Activated T-cell treated with anti-CD3 and anti-CD28 coated beads for 24 hours (primary cell): Measurements from ENCODE around the gene MEAF6.
"Not testable (repeated sequence)": the region's sequence is repeated elsewhere in the genome, so short reads cannot be mapped to it uniquely, and the experiment has no call there.

Source experiments
- DNase-seq: peaks from one replicate; pipeline ENCODE4 v3.0.0-alpha.2; 2020; ENCODE audit warnings: low read depth

MEAF6 gene

DNA sequence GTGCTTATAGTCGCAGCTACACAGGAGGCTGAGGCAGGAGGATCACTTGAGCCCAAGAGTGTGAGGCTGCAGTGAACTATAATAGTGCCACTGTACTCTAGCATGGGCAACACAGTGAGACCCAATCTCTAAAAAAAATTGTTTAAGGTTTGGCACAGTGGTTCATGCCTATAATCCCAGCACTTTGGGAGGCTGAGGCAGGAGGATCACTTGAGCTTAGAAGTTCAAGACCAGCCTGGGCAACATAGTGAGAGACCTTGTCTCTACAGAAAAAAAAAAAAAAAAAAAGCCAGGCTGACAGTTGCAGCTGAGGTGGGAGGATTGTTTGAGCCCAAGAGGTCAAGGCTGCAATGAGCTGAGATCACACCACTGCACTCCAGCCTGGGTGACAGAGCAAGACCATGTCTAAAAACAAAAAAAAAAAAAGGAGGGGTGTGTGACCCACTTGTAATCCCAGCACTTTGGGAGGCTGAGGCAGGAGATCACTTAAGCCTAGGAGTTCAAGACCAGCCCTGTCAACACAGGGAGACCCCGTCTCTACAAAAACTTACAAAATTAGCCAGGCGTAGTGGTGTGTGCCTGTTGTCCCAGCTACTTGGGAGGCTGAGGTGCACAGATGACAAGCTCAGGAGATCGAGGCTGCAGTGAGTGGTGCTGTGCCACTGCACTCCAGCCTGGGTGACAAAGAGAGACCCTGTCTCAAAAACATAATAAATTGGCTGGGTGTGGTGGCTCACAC lies 18.0 kb upstream of the MEAF6 start:
- not testable (repeated sequence) for DNase-seq

DNA sequence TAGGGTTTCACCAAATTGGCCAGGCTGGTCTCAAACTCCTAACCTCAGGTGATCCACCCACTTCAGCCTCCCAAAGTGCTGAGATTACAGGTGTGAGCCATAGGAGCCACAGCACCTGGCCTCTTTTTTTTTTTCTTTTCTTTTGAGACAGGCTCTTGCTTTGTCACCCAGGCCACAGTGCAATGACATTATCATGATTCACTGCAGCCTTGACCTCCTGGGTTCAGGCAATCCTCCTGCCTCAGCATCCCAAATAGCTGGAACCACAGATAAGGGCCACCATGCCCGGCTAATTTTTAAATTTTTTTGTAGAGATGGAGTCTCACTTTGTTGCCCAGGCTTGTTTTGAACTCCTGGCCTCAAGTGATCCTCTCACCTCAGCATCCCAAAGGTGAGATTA lies 15.3 kb upstream of the MEAF6 start:
- not testable (repeated sequence) for DNase-seq

DNA sequence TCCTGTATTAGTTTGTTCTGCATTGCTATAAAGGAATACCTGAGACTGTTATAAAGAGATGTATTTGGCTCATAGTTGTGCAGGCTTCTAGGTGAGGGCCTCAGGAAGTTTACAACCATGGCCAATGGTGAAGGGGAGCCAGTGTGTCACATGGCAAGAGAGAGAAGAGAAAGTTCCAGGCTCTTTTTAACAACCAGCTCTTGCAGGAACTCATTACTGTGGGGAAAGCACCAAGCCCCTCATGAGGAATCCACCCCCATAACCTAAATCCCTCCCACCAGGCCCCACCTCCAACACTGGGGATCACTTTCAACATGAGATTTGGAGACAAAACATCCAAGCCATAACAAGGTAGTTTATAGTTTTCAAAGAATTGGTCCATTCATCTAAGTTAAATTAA lies 5.0 kb upstream of the MEAF6 start:
- no peak for DNase-seq

DNA sequence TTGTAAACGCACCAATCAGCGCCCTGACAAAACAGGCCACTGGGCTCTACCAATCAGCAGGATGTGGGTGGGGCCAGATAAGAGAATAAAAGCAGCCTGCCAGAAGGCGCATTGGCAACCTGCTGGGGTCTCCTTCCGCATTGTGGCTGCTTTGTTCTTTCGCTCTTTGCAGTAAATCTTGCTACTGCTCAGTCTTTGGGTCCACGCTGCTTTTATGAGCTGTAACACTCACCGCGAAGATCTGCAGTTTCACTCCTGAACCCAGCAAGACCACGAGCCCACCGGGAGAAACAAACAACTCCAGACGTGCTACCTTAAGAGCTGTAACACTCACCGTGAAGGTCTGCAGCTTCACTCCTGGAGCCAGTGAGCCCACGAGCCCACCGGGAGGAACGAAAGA lies 4.4 kb upstream of the MEAF6 start:
- peak; percentile 36 for DNase-seq

DNA sequence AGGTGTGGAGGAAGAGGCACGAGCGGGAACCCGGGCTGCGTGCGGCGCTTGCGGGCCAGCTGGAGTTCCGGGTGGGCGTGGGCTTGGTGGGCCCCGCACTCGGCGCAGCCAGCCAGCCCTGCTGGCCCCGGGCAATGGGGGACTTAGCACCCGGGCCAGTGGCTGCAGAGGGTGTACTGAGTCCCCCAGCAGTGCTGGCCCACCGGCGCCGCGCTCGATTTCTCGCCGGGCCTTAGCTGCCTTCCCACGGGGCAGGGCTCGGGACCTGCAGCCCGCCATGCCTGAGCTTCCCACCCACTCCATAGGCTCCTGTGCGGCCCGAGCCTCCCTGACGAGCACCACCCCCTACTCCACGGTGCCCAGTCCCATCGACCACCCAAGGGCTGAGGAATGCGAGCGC lies 3.7 kb upstream of the MEAF6 start:
- DNase-seq: not testable (repeated sequence)

DNA sequence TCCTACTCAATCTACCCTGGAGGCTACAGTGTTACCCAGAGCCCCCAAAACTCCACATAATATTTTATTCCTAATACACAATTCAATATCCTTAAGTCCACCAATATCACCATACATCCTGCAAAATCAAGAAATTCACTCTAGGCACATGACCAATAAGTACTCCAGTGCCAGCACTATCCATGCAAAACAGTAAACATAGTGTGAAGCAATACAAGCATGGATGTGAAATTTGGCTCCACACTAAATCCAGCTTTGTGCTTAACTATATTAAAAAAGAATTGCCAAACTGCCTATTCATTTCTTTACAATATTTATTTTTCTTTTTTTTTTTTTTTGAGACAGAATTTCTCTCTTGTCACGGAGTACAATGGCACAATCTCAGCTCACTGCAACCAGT lies 3.0 kb upstream of the MEAF6 start:
- DNase-seq: no peak

DNA sequence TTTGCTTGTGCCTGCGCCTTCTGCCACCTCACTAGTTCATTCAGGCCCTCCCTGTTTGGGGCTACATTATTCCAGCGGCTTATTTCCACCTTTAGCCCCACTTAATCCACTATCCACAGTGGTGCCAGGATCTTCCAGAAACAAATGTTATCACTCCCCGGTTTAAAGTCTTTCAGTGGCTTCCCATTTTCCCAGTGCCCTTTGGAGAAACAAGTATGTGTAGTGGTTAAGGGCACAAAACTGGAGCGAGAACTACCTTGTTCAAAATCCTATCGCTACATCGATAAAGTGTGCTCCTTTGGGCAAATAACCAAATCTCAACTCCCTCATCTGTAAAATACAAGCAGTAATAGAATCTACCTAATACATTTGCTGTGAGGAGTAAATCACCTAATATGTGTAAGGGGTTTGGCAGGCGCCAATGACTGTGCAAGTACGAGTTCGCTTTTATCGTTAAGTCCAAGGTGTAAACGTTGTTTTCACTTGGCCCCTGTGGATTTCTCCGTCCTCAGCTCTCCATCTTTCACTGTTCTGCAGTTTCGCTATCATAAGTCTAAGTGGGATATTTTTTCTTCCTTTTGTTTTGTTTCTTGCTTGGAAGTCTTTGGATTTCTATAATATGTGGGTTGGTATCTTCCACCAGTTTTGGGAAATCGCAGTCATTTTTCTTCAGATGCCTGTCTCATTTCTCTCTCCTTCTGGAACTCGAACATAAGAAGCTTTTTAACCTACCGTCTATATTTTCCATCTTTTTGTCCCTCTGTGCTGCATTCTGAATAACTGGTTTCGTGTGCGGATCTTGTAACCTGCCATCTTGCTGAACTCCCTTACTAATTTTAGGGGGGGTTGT lies 844 bp upstream of the MEAF6 start:
- DNase-seq: no peak

DNA sequence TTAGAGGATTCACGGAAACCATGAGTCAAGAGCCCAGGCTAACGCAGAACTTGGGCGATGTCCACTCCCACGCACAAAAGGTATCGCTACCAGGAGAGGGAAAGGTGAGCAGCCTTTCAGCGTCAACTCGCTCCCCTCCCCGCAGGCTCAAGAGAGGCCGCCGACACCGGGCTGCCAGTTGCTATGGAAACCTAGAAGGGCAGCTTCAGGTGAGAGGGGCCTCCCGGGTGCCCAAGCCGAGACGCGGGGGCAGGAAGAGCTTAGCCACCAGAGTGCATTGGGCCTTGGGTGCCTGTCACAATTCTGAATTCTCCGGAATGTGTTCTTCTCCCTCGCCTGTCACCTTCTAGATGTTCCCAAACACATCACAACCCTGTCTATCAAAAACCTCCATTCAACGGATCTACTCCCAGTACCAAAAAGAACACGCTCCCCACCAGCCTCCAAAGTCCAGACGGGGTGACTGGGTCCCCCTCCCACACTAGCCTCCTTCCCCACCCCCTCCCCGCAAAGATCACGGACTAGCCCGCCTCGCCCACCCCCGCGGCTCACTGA lies 694 bp downstream of the MEAF6 start:
- DNase-seq: peak; percentile 59

DNA sequence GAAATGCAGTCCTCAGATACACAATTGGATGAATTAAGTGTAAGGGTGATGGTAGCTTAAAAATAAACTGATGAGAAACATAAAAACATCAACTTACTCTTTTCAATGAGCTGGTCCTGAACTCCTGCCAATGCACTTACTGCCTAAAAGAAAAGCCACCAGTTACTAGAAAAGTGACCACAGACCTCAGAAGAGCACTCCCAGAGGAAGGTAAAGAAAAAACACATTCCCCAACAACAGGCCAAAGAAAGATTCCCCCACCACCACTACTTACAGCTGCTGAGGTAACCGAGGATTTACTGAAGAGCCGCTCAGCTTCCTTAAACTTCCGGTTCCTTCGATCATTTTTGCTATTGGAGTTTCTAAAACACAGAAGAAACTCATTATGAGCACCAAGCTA lies 5.4 kb downstream of the MEAF6 start:
- DNase-seq: no peak

DNA sequence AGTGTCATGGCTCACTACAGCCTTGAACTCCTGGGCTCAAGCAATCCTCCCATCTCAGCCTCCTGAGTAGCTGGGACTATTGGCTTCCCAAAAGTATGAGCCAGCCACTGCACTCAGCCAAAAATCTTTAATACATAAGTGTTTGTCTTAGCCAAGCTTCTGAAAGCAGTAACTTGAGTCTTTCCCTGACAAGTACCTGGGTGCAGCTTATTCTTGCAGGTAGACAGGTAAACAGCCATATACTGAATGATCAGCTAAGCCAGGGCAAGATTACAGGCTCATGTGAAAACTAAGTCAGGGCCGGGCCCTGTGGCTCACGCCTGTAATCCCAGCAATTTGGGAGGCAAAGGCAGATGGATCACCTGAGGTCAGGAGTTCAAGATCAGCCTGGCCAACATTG lies 7.8 kb downstream of the MEAF6 start:
- no peak for DNase-seq

DNA sequence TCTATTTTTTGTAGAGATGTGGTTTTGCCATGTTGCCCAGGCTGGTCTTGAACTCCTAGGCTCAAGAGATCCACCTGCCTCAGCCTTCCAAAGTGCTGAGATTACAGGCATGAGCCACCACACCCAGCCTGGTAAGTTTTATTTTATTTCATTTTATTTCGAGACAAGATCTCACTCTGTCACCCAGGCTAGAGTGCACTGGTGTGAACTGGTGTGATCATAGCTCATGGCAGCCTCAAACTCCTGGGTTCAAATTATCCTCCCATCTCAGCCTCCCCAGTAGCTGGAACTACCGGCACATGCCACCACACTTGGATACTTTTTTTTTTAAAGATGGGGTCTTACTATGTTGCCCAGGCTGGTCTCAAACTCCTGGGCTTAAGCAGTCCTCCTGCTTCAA lies 11.8 kb downstream of the MEAF6 start:
- DNase-seq: not testable (repeated sequence)

DNA sequence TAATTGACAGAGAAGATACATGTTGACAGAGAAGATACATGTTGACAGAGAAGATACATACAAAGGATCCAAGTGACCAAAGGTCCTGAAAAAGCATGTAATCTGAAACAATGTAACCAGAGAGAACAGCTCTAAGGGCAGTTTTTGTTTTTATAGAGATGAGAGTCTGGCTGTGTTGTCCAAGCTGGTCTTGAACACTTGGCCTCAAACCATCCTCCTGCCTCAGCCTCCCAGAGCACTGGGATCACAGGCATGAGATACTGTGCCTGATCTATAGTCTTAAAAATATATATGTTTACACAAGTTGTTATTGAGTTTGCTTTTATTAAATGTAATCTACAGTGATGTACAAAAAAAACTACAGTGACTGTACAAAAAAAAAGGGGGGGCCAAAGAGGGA lies 12.5 kb downstream of the MEAF6 start:
- DNase-seq: no peak

DNA sequence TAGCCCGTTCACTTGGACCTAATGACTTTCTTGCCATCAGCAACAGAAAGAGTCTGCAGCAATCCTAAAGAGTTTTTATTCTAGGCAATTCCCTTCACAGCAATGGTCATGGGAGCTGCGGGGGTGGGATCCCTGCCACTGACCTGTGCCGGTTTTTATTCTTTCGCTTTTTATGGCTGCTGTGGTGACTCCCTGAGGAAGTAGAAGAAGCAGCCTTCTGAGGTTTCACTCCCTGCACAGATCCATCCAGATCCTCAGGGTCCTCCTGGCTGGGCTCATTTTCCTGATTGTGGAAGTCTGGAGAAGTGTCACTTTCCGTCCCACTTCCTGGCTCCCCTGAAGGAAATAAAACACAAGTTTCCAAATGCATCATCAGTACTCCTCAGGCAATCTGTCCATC lies 12.9 kb downstream of the MEAF6 start:
- DNase-seq: no peak

DNA sequence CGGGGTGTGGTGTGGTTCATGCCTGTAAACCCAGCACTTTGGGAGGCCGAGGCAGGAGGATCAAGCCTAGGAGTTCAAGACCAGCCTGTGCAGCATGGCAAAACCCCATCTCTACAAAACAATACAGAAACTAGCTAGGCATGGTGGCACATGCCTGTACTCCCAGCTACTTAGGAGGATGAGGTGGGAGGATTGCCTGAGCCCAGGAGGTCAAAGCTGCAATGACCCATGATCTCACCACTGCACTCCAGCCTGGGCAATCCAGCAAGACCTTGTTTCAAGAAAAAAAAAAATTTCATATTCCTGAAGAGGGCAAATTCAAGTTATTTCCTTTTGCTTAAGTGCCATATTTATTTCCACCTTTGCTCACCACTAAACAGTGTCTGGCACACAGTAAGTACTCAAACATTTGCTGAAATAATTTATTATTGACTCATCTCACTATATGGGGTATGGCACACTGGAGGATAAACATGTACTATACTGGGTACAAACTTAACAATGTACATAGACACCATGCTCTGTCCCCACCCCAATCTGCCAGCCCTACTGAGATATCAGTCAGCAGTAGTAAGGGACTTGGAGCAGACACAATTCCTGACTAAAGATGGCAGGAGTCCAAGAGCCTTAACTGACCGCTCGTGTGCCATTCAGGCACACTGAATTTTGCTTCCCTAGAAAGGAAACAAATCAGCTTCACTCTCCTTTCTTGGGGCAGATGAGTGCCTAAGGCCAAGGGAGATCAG lies 15.5 kb downstream of the MEAF6 start:
- DNase-seq: no peak

DNA sequence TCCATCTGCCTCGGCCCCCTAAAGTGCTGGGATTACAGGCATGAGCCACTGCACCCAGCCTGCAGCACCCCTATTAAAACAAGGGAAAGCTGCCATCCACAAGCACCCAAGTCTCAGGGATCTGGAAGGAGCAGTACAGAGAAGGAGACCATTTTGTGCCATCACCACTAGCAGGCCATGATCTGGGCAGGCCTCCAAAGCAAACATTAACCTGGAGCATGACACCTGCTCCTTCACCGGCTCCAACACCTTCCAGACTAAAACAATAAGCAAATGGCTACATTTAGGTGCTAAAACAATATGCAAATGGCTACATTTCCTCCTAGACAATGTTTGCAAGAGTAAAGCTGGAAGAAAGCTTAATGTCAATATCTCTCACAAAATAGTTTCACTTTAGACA lies 16.7 kb downstream of the MEAF6 start:
- DNase-seq: no peak

DNA sequence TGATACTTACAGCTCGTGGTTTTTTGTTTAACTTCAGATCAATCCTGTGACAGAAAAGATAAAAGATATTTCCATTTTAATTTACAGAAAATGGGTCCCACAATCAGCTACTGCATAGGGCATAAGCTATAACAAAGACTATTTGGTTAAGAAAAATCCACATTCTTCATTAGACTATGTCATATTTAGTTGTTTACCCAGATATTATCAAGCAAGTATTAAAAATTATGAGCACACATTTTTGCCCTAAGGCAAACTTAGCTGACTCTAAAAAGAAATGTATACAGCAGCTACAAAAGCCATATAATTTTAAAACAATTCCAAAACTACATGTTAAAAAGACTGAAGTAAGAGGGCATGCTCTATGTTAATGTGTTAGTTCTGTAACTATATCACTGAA lies 18.7 kb downstream of the MEAF6 start:
- no peak for DNase-seq

DNA sequence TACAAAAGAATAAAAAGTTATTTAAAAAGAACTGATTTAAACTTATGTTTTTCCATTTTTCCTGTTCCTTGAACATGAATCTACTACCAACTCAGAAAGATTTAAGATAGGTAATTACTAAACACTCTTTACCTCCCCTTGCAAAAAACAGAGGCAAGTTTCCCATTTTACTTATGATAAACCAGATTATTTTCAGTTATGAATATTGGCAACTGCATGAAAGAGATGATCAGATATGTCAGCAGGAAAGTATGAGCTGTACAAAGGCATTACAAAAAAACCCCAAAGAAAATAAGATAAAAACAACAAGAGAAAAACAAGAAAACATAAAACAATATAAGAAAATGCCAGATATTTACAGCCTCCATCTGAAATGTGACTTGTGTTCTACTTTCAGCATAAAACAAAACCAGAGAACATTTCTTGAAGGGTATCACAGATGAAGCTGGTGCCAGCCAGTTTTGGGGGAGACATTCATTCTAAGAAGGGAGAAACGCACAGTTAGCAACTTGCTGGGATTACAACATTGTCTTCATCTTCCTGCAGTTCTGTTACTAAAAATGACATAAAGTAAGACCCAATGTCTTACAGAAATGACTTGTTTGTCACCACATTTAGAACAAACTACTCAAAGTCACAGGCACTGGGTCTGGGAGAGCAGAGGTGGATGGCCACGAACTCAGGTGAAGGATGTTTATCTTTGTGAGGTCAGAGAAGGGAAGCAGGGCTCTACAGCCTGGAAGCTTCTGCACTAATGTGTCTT lies 21.0 kb downstream of the MEAF6 start:
- DNase-seq: no peak

DNA sequence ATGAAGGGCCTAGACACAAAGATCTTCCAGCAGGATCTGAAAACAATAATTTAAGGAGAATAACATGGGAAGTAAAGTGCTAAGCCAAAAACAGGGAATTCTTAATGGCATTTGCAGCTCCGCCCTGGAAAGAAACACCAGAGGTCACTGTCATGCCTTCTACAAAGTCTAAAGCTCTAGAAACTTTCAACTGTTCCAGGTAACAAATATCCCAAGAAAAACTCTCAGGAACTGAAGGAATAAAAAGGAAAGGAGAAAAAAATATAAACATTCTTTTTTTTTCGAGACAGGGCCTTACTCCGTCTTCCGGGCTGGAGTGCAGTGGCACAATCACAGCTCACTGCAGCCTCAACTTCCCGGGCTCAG lies 27.0 kb downstream of the MEAF6 start:
- no peak for DNase-seq

DNA sequence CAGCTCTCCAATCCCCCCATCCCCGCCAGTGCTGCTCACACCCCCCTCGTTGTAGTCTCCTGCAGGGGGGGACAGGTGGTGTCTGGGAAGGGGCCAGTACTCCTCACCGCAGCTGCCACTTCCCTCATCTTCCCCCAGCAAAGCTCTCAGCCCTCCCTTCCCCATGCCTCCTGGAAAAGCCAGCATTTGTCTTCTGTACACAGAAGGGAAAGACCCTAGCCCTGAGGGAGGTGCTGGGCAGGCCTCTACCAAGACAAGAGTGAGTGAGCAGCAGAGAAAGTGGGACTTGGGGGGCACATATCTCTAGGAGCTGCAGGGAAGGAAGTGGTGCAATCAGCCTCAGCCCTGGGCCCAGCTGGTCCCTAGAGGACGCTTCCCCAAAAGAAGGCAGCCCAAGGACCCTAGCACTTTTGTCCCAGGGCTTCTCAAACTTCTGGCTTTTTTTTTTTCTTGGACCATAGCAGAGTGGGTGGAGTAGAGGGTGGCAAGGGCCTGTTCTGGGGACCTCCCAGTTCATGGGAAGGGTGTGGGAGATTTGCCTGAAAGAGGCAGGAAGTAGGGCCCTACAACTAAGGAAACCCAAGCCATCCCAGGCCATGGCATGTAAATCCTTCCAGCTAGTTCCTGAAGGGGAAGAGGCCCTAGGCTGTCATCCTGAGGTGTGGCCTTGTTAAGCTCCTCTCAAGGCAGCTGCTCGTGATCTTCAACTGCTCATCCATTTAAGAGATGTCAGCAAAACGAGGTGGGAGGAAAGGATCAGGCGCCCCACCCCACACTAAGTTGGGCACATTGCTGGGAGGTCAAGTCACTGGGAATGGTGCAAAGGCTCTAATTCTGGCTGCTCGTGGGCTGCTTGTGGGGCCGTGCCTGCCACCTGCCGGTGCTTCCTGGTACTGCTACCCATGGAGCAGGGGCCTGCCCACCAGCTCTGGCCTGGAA lies 27.6 kb downstream of the MEAF6 start:
- DNase-seq: peak; percentile 70

DNA sequence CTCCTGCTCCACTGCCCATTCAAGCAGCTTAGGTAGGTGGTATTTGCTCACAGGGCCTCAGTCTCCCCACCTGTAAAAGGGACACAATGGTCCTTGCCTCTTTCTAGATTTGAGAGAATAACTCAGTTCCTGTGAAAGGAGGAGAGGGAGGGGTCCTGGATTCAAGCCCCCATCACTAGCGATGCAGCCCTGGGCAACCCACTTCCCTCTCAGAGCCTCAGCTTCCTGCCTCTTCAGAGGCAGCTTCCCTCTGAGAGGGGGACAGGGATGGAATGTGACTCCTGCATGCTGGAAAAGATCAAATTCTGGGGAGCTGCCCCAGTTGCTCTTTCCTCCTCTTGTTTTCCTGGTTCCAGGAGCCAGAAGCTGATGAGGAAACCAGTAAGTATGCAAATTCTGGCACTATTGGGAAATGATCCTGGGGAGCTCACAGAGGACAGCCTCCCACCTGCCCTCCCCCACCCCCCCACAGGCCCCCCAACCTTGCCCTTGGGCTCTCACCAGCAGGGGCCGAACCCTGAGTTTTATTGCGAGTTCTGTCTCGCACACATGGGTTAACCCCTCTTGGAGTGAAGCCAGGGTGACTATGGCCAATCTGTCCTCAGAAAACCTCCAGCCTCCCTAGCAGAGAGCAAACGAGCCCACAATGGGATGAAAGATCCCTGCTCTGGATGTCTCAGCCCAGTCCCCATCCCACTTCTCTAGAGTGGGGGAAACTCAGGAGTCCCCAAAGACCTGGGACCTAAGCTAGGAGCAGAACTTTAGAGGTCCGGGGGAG lies 28.5 kb downstream of the MEAF6 start:
- no peak for DNase-seq
